Measurements from ENCODE around the gene SNX32. TPM values are rescaled to one million over a fixed set of nuclear protein-coding genes. Genes with fewer than 3 reads are reported as not detected.
A peak's percentile ranks its signal among the peaks of the same experiment; 100 is the strongest.

SNX32 gene
- total RNA-seq, 2 experiments from 2014 or later = 2.0 to 2.7 TPM

DNA sequence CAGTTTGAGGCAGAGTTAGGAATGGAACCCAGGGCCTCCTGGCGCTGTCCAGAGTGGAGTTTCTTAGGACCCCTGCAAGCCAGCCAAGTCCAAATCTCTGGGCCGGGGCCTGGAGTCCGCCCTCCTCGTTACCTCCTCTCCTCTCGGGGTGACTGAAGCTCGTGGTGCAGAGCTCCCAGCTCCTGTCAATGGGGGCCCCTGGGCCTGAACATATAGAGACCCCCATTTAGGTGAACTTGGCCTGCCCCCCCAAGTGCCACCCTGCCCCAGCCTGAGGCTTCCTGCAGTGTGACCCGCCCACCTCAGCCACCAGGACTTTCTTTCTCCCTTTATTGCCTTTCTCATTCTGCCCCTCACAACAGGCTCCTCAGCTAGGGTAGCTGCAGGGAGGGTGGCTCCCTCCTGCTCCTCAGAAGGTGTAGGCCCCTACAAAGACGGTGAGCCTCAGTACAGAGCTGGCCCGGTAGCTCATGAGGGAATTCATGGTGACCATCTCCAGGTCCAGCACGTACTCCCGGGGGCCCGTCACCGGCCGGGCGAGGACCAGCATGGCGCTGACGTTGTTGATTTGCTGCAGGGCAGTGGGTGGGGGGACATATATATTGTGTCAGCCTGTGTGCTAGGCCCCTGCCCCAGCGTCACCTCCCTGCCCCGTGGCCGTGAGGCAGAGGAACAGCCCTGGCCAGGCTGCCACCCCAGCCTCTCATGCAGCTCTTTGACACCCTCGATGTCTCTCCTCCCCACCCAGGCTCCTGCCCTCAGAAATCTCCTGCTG lies 32.9 kb downstream of the SNX32 start:
- intact Hi-C loops (cut with micrococcal nuclease) = no loop called here
- no peak overlapping the region for H3K4me3 Mint-ChIP-seq
- H3K27me3 Mint-ChIP-seq = no peaks in the 10 kb centered on the region
- H3K27ac Mint-ChIP-seq = no peak overlapping the region
- DNase-seq = no peak
- ChIA-PET CTCF (interaction anchor here (1.4 kb wide), 1 partner anchor 18 kb away, joined by 9 read pairs; no protein-coding TSS in a partner anchor), POLR2A (interaction anchor here (1.0 to 1.2 kb wide), 3 partner anchors 14 to 146 kb away, joined by 3 read pairs; partner anchors contain the start of gene RNASEH2C)
- no peaks in the 10 kb centered on the region for H3K9me3 Mint-ChIP-seq
- peaks cover 34% of the 10 kb centered on the region for H3K36me3 Mint-ChIP-seq
- peaks cover 18% of the 10 kb centered on the region for H3K4me1 Mint-ChIP-seq (ENCODE audit: low read depth)

GRCh38 chr11:65867284-65868071 lies 33.7 kb downstream of the SNX32 start:
- ChIA-PET POLR2A (interaction anchor here (2.3 to 4.8 kb wide), 2 partner anchors 8 to 11 kb away, joined by 5 to 56 read pairs; partner anchors contain the start of genes CFL1 and MUS81), CTCF (interaction anchor here (1.4 to 7.0 kb wide), 3 partner anchors 8 to 19 kb away, joined by 9 to 151 read pairs (median 18); partner anchors contain the start of genes FIBP and MUS81)
- DNase-seq = no peak
- Mint-ChIP-seq H3K27ac (no peak overlapping the region), H3K4me3 (no peak overlapping the region), H3K4me1 (ENCODE audit: low read depth) (peaks cover 11% of the 10 kb centered on the region), H3K9me3 (no peaks in the 10 kb centered on the region), H3K36me3 (peaks cover 31% of the 10 kb centered on the region), H3K27me3 (no peaks in the 10 kb centered on the region)
- intact Hi-C loops (cut with micrococcal nuclease) = no loop called here

DNA sequence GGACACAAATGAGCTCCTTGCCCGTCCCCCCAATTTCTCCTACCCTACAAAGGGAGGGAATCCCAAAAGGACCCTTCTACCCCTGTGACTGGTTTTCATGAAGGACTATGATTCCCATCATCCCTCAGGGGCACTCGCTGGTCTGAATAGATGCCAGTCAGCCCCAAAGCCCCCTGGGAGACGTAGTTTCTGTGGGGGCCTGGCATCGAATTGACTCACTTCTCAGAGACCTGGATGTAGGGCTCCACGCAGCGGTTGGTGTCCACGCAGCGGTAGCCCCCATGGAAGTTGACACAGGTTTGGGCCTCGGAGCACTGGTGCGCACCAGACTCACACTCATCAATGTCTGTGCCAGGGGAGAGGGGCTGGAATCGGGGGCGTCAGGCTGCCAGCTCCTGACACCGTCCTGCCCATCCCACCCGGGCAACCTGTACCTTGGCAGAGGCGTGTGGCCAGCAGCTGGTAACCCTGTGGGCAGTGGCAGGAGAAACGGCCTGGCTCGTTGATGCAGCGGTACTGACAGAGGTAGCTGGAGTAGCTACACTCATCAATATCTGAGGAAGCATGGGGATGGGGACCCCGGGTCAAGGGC lies 34.4 kb downstream of the SNX32 start:
- Mint-ChIP-seq H3K27me3 (no peaks in the 10 kb centered on the region), H3K4me3 (no peak overlapping the region), H3K36me3 (peaks cover 26% of the 10 kb centered on the region), H3K4me1 (ENCODE audit: low read depth) (peaks cover 11% of the 10 kb centered on the region), H3K9me3 (no peaks in the 10 kb centered on the region), H3K27ac (no peak overlapping the region)
- intact Hi-C loops (cut with micrococcal nuclease) = no loop called here
- CTCF ChIA-PET = interaction anchor here (0.9 to 7.0 kb wide), 3 partner anchors 9 to 88 kb away, joined by 3 to 151 read pairs (median 18); partner anchors contain the start of genes FIBP and MUS81
- POLR2A ChIA-PET = interaction anchor here (2.3 to 4.8 kb wide), 3 partner anchors 8 to 16 kb away, joined by 5 to 56 read pairs (median 15); partner anchors contain the start of genes CFL1 and MUS81
- no peak for DNase-seq

- H3K9me3 Mint-ChIP-seq = no peaks in the 10 kb centered on the region
- H3K4me3 Mint-ChIP-seq = no peak overlapping the region
- no peaks in the 10 kb centered on the region for H3K27me3 Mint-ChIP-seq
- H3K36me3 Mint-ChIP-seq = peaks cover 21% of the 10 kb centered on the region
- no peak overlapping the region for H3K27ac Mint-ChIP-seq
- ChIA-PET POLR2A (interaction anchor here (2.3 to 4.8 kb wide), 4 partner anchors 9 to 20 kb away, joined by 5 to 56 read pairs (median 22); partner anchors contain the start of genes CCDC85B, CFL1, FIBP and MUS81), CTCF (interaction anchor here (0.9 to 7.0 kb wide), 5 partner anchors 8 to 89 kb away, joined by 3 to 151 read pairs (median 6); partner anchors contain the start of genes CCDC85B, FIBP and MUS81)
- intact Hi-C loops (cut with micrococcal nuclease) = no loop called here
- DNase-seq = no peak
- H3K4me1 Mint-ChIP-seq (ENCODE audit: low read depth) = peaks cover 14% of the 10 kb centered on the region
These were observed 35.1 kb downstream of the SNX32 start for GRCh38 chr11:65868907-65869306.

DNA sequence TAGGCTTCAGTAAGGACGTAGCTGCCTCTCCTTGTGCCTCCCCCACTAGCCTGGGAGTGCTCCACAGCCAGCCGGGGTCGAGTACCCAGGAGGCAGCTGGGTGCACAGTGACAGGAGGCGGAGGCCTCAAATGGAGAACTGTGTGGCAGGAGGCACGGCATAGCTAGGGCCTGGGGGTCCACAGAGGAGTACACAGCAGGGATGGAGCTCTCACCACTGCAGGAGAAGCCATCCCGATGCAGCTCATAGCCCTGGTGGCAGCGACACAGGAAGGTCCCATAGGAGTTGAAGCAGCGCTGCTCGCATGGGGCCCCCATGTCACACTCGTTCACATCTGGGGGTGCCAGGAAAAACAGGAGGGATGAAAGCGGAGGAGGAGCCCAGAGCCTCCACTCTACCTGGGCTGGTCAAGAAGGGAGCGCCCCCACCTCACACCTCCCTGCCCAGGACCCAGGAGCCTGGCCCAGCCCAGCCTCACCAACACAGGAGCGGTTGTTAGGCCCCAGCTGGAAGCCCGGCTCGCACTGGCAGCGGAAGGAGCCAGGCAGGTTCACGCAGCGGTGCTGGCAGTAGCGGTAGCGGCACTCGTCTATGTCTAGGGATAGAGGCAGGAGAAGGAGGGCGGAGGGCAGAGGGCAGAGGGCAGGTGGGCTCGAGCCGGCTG lies 36.0 kb downstream of the SNX32 start:
- ChIA-PET POLR2A (interaction anchor here (1.2 to 4.8 kb wide), 7 partner anchors 9 to 216 kb away, joined by 3 to 56 read pairs (median 5); partner anchors contain the start of genes CCDC85B, CFL1, FIBP and MUS81), CTCF (interaction anchor here (1.1 to 7.0 kb wide), 4 partner anchors 9 to 21 kb away, joined by 3 to 151 read pairs (median 12); partner anchors contain the start of genes CCDC85B, FIBP and MUS81)
- Mint-ChIP-seq H3K27ac (no peak overlapping the region), H3K9me3 (no peaks in the 10 kb centered on the region), H3K4me3 (no peak overlapping the region), H3K27me3 (no peaks in the 10 kb centered on the region), H3K36me3 (peaks cover 15% of the 10 kb centered on the region), H3K4me1 (ENCODE audit: low read depth) (peaks cover 15% of the 10 kb centered on the region)
- no peak for DNase-seq
- intact Hi-C loops (cut with micrococcal nuclease) = no loop called here

DNA sequence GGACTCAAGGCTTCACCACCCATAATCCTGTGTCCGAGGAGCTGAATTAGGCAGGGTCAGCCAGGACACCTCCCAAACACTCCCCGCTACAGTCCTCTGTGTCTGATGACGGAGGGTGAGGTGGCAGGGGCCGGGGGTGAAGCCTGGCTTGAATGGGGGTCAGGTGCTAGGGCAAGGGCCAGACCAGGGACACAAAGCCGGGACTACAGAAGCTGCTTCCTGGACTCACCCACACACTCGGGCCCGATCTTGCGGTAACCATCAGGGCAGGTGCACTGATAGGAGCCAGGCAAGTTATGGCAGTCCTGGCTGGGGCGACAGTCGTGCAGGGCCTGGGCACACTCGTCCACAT lies 36.5 kb downstream of the SNX32 start:
- Mint-ChIP-seq H3K27me3 (no peaks in the 10 kb centered on the region), H3K36me3 (peaks cover 11% of the 10 kb centered on the region), H3K4me1 (ENCODE audit: low read depth) (peaks cover 15% of the 10 kb centered on the region), H3K27ac (no peak overlapping the region), H3K4me3 (no peak overlapping the region), H3K9me3 (no peaks in the 10 kb centered on the region)
- DNase-seq = no peak
- CTCF ChIA-PET = interaction anchor here (2.4 to 7.0 kb wide), 2 partner anchors 10 to 16 kb away, joined by 32 to 151 read pairs; partner anchors contain the start of genes FIBP and MUS81
- POLR2A ChIA-PET = interaction anchor here (1.2 to 4.8 kb wide), 6 partner anchors 10 to 217 kb away, joined by 3 to 56 read pairs (median 10); partner anchors contain the start of genes CCDC85B, CFL1, FIBP and MUS81
- intact Hi-C loops (cut with micrococcal nuclease) = no loop called here

GRCh38 chr11:65870706-65871681 lies 37.2 kb downstream of the SNX32 start:
- ChIA-PET POLR2A (interaction anchor here (1.2 to 4.8 kb wide), 6 partner anchors 11 to 218 kb away, joined by 3 to 56 read pairs (median 10); partner anchors contain the start of genes CCDC85B, CFL1, FIBP and MUS81), CTCF (interaction anchor here (1.9 to 7.0 kb wide), 3 partner anchors 11 to 20 kb away, joined by 5 to 151 read pairs (median 32); partner anchors contain the start of genes CCDC85B, FIBP and MUS81)
- H3K9me3 Mint-ChIP-seq = no peaks in the 10 kb centered on the region
- DNase-seq = no peak
- intact Hi-C loops (cut with micrococcal nuclease) = no loop called here
- no peak overlapping the region for H3K4me3 Mint-ChIP-seq
- no peak overlapping the region for H3K27ac Mint-ChIP-seq
- peaks cover 15% of the 10 kb centered on the region for H3K4me1 Mint-ChIP-seq (ENCODE audit: low read depth)
- H3K36me3 Mint-ChIP-seq = peaks cover 10% of the 10 kb centered on the region
- no peaks in the 10 kb centered on the region for H3K27me3 Mint-ChIP-seq

GRCh38 chr11:65871811-65872548 lies 38.2 kb downstream of the SNX32 start:
- Mint-ChIP-seq H3K9me3 (no peaks in the 10 kb centered on the region), H3K4me1 (ENCODE audit: low read depth) (peaks cover 20% of the 10 kb centered on the region), H3K4me3 (peak overlapping the region; percentile 12), H3K27me3 (no peaks in the 10 kb centered on the region), H3K27ac (no peak overlapping the region), H3K36me3 (peaks cover 5% of the 10 kb centered on the region)
- intact Hi-C loops (cut with micrococcal nuclease) = loop anchor here (2.0 kb wide), 2 partner anchors 13 to 17 kb away; partner anchors contain the start of genes CFL1 and FIBP
- DNase-seq = no peak
- CTCF ChIA-PET = interaction anchor here (1.9 to 7.0 kb wide), 3 partner anchors 12 to 19 kb away, joined by 5 to 151 read pairs (median 32); partner anchors contain the start of genes CCDC85B, FIBP and MUS81
- POLR2A ChIA-PET = interaction anchor here (3.5 to 4.8 kb wide), 3 partner anchors 12 to 20 kb away, joined by 15 to 56 read pairs (median 29); partner anchors contain the start of genes CCDC85B, CFL1, FIBP and MUS81

- intact Hi-C loops (cut with micrococcal nuclease) = loop anchor here (2.0 kb wide), 2 partner anchors 14 to 16 kb away; partner anchors contain the start of genes CFL1 and FIBP
These were observed 39.0 kb downstream of the SNX32 start, which contains the start of gene EFEMP2 for GRCh38 chr11:65872586-65873317. Gene EFEMP2 (minus strand): TSS chr11:65872800. CDS start chr11:65872354, 446 bp downstream.

More at GRCh38 chr11:65872586-65873317, 39.0 kb downstream of the SNX32 start, which contains the start of gene EFEMP2:
- H3K4me1 Mint-ChIP-seq (ENCODE audit: low read depth) = peaks cover 20% of the 10 kb centered on the region
- H3K27ac Mint-ChIP-seq = peak within 1 kb of the TSS; percentile 81
- ChIA-PET POLR2A (interaction anchor here (1.1 to 4.8 kb wide), 4 partner anchors 12 to 14 kb away, joined by 4 to 56 read pairs (median 8); partner anchors contain the start of genes CFL1 and MUS81), CTCF (interaction anchor here (1.5 to 7.0 kb wide), 5 partner anchors 11 to 18 kb away, joined by 5 to 151 read pairs (median 19); partner anchors contain the start of genes CCDC85B, FIBP and MUS81)
- no peaks in the 10 kb centered on the region for H3K9me3 Mint-ChIP-seq
- H3K4me3 Mint-ChIP-seq = peak within 1 kb of the TSS; percentile 85
- H3K27me3 Mint-ChIP-seq = no peaks in the 10 kb centered on the region
- DNase-seq = no peak
- H3K36me3 Mint-ChIP-seq = peaks cover 1% of the 10 kb centered on the region

Measured in activated CD4-positive, alpha-beta memory T cell treated with anti-CD3 and anti-CD28 coated beads for 36 hours (primary cell).